COR-L47 (cell line): Measurements from ENCODE around the gene CYP2A7.
"Not testable (repeated sequence)": the region's sequence is repeated elsewhere in the genome, so short reads cannot be mapped to it uniquely, and the experiment has no call there.

Source experiments
- DNase-seq: peaks from one replicate; lab custom pipeline; 2025; lab: John Stamatoyannopoulos, UW

Gene CYP2A7

DNA sequence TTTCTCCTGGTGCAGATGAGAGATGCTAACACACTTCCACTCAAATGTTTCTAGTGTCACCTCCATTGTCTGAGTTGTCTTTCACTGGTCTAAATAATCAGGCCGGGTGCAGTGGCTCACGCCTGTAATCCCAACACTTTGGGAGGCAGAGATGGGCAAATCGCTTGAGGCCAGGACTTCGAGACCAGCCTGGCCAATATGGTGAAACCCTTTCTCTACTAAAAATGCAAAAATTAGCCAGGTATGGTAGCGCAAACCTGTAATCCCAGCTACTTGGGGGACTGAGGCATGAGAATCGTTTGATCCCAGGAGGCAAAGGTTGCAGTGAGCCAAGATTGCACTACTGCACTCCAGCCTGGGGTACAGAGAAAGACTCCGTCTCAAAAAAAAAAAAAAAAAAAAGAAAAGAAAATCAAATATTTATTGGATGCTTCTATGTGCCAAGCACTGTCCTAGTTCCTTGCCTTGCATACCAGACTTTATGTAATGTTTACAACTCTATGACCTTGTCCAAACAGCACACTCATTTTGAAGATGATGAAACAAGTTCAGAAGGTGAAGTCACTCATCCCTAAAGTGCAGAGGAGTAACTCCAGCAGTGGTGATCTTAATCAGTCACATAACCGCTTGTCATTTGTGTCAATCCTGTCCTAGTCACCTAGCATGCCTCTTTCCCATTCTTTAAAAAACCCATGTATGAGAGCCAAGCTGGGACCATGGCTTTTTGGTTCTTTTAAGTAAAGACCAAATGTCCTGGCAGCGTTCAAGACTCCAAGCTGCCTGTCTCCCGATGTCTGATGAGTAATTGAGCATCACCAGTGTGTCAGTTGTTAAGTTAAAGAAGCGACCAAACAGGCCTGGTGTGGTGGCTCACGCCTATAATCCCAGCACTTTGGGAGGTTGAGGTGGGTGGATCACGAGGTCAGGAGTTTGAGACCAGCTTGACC lies 15.1 kb upstream of the CYP2A7 start:
- DNase-seq: not testable (repeated sequence)

DNA sequence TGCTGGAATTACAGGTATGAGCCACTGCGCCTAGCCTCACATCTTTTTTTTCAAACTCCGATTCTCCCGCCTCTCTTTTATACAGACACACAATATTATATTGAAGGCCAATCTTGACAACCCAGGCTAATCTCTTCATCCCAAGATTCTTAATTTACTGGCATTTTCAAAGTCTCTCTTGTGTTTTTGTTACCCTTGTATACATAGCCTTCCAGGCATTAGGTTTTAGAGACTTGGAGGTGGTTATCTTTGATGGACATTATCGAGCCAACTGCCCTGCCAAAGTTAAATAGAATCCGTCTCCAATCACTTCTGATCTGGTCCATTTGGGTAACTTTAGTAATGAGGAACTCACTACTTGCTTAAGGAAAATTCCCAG lies 14.4 kb upstream of the CYP2A7 start:
- no peak for DNase-seq

DNA sequence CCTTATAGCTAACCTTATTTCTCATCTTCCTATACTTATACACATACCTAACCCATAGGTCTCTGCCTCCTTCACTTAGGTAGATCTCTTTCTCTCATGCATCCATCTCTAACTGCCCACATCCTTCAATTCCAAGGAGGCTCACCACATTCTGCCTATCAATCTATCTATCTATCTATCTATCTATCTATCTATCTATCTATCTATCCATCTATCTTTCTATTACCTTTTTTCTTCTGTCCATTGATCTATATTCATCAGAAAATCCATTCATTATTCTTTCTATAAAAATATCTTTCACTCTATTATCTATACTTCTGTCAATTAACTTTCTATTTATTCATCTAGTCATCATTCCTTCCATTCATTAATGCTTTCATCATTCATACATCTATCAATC lies 11.1 kb upstream of the CYP2A7 start:
- DNase-seq: no peak

DNA sequence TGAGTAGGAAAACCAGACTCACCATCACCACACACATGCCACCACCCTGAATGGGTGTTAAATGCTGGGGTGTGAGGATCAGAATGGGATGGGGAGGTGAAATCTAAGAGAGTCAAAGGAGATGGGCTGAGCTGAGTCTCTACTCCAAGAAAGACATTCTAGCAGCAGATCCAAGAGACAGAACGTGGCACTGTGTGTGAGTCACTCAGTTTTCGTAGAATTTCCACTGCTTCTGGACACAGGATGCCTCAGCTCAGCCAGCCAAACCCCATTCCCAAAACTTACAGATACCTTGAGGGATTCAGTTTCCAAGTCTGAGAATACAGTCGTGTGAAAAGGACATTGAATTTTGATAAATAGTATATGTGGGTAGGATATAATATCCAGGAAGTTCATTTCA lies 7.3 kb upstream of the CYP2A7 start:
- no peak for DNase-seq

DNA sequence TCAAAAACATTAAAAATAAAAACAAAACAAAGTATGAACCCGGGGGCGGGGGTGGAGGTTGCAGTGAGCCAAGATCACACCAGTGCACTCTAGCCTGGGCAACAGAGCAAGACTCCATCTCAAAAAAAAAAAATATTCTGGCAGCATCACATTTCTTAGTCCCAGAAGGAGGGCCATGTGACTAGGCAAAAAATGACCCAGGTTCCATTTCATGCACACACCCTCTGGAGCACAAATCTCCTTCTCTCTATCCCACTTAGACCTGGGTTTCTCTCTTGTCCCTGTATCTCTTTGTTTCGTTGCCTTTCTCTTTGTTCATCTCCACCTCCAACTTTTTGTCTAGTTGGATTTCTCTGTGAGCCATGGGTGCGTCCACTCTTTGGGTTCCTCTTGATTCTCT lies 6.2 kb upstream of the CYP2A7 start:
- DNase-seq: no peak

DNA sequence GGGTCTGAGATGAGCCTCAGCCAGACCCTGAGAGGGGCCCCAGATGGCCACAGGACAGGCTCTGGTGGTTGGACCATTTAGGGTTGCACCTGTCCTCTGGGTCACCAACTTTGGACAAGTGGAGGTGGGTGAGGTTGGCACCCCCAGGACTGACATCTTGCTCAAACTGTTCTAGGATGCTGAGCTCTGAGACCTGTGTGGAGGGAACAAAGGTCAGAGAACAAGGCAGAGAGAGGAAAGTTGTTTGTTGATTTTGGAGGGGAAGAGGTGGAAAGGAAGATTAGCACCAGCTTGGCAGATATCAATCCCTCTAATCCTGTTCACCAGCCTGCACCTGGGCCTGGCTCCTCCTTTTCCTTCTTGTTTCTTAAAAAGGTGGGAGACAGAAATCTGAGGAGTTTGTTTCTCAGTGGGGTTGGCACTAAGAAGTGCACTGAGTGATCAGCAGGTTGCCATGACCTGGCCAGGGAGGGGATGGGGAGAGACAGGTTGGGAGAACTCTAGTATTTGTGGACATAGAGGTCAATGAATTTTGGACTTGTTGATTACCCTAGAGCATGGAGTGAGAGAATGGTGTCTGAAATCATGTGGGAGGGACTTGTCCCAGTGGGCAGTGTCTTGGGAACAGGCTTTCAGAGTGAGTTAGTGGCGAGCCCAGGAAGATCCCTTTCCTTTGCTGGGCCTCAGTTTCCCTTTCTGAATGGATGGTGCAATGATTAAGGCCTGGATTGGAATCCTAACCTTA lies 2.3 kb upstream of the CYP2A7 start:
- DNase-seq: not testable (repeated sequence)

DNA sequence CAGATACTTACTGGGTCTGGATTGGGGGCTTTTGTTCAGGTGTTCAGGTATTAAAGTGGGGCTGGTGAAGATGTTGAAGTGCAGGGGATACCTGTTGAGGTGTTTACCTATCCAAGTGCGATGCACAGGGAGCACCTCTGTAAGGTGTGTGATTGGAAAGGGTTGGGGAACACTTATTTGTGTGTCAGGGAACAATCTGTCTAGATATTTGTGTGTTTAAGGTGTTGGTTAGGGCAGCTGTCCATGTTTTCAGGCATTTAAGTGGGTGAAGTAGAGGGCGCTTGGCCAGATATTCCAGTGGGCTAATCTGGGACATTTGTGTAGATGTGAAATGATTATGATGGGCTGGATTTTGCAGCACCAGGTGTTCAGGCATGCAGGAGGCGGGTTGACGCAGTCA lies 2.7 kb downstream of the CYP2A7 start:
- not testable (repeated sequence) for DNase-seq

DNA sequence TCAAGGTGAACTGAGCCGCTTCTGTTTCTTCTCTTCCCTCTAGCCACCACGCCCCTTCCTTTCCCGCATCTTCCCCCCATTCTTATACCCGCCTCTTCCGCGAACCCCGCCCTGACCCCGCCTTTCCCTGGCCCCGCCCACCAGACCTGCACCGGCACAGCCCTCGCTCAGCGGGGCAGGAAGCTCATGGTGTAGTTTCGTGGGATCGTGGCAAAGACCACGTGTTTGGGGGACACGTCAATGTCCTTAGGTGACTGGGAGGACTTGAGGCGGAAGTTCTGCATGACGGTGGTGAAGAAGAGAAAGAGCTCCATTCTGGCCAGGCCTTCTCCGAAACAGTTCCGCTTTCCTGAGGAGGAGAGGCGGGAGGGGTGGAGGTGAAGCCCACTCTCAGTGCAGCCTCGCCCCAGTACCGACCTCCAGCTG lies 6.5 kb downstream of the CYP2A7 start:
- DNase-seq: not testable (repeated sequence)

DNA sequence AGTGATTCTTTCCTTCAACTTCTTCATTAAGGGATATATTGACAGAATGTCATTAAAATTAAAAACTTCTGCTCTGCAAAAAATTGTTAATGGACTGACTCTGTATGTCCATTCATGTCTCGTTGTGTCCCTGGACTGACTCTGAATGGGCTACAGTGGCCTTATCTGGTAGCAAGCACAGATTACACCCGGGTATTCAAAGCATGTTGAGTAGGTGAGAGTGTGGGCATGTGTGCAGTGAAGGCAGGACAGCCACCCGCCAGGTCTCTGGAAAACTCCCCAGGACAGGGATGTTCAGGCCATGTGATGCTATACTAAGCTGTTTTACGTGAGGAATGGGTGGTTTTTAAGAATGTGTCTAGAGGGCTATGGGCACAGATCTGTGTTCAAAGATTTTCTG lies 7.2 kb downstream of the CYP2A7 start:
- not testable (repeated sequence) for DNase-seq

DNA sequence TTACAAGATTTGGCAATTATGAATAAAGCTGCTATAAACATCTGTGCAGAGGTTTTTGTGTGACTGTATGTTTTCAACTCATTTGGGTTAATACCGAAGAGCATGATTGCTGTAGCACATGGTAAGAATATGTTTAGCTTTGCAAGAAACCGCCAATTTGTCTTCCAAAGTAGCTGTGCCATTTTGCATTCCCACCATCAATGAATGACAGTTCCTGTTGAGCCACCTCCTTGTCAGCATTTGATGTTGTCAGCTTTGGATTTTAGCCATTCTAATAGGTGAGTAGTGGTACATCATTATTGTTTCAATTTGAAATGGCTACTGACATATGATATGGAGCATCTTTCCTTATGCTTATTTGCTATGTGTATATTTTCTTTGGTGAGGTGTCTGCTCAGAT lies 8.2 kb downstream of the CYP2A7 start:
- not testable (repeated sequence) for DNase-seq

DNA sequence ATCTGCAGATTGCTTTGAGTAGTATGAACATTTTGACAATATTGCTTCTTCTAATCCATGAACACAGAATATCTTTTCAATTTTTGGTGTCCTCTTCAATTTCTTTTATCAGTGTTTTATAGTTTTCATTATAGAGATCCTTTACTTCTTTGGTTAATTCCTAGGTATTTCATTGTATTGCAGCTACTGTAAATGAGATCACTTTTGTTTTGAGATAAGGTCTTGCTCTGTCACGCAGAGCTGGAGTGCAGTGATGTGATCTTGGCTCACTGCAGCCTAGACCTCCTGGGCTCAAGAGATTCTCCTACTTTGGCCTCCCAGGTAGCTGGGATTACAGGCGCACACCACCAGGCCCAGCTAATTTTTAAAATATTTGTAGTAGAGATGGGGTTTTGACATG lies 9.8 kb downstream of the CYP2A7 start:
- no peak for DNase-seq

DNA sequence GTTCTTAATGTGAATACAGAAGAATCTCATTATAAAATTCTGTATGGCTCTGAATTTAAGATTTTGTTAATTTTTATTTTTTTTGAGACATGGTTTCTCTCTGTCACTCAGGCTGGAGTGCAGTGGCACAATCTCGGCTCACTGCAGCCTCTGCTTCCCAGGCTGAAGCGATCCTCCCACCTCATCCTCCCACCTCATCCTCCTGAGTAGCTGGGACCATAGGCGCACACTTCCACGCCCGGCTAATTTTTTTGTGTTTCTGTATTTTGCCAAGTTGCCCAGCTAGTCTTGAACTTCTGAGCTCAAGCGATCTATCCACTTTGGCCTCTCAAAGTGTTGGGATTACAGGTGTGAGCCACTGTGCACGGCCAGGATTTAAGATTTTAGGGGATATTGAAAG lies 14.3 kb downstream of the CYP2A7 start:
- no peak for DNase-seq

DNA sequence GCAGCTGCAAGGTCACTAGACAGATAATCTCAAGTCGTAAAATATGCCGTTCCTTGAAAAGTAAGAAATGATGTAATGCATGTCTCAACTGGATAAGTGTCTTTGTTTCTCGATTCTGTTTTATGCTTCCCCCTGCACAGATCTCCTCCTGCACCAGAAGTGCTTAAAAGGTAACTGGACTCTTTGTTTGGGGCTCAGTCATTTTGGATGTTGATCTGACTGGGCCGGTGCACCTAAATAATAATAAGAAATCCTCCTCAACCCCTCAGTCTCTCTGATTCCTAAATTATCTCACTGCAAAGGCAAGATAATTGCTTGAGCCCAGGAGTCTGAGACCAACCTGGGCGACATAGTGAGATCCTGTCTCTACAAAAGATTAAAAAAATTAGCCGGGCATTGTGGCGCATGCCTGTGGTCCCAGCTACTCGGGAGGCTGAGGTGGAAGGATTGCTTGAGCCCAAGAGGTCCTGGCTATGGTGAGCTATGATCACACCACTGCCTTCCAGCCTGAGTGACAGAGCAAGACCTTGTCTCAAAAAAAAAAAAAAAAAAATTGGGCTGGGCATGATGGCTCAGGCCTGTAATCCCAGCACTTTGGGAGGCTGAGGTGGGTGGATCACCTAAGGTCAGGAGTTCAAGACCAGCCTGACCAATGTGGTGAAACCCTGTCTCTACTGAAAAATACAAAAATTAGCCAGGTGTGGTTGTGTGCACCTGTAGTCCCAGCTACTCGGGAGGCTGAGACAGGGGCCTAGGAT lies 17.1 kb downstream of the CYP2A7 start:
- DNase-seq: not testable (repeated sequence)

DNA sequence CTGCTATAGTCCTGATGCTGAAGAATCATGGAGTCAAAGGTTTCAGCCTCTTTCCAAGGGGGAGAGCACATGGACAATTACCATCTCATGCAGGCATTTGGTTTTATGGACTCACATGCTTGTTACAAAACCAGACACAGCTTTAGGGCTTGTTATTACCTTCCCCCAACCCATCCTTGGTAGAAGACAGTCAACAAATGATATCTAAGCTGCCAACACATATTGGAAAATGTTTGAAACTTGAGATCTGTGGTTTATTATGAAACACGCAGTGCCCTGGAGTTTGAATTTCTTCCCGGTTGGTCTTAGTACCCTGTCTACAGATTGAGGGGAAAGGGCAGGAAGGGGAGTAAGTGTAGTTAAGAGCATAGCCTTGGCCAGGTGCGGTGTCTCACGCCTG lies 19.2 kb downstream of the CYP2A7 start:
- DNase-seq: no peak

DNA sequence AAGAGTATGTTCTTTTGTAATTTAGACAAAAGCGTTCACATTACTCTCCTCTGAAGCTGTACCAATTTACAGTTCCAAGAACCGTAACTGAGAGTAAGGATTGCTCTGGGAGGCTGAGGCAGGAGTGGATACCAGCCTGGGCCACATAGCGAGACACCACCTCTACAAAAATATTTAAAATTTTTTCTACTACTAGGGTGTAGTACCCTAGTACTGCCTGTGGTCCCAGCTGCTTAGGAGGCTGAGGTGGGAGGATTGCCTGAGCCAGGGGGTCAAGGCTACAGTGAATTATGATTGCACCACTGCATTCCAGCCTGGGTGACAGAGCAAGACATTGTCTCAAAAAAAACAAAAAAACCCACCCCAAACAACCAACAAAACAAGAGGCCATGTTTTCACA lies 19.7 kb downstream of the CYP2A7 start:
- DNase-seq: no peak

DNA sequence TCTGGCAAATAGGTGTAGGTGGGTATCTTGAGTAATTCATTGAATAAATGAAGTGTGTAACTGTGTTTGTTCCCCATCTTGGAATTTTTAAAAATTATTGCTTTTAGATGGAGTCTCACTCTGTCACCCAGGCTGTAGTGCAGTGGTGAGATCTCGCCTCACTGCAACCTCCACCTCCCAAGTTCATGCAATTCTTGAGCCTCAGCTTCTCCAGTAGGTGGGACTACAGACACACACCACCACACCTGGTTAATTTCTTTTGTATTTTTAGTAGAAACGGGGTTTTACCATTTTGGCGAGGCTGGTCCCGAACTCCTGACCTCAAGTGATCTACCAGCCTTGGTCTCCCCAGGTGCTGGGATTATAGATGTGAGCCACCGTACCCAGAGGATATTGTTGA lies 23.9 kb downstream of the CYP2A7 start:
- no peak for DNase-seq

DNA sequence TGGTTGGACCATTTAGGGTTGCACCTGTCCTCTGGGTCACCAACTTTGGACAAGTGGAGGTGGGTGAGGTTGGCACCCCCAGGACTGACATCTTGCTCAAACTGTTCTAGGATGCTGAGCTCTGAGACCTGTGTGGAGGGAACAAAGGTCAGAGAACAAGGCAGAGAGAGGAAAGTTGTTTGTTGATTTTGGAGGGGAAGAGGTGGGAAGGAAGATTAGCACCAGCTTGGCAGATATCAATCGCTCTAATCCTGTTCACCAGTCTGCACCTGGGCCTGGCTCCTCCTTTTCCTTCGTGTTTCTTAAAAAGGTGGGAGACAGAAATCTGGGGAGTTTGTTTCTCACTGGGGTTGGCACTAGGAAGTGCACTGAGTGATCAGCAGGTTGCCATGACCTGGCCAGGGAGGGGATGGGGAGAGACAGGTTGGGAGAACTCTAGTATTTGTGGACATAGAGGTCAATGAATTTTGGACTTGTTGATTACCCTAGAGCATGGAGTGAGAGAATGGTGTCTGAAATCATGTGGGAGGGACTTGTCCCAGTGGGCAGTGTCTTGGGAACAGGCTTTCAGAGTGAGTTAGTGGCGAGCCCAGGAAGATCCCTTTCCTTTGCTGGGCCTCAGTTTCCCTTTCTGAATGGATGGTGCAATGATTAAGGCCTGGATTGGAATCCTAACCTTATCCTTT lies 29.4 kb downstream of the CYP2A7 start:
- not testable (repeated sequence) for DNase-seq

DNA sequence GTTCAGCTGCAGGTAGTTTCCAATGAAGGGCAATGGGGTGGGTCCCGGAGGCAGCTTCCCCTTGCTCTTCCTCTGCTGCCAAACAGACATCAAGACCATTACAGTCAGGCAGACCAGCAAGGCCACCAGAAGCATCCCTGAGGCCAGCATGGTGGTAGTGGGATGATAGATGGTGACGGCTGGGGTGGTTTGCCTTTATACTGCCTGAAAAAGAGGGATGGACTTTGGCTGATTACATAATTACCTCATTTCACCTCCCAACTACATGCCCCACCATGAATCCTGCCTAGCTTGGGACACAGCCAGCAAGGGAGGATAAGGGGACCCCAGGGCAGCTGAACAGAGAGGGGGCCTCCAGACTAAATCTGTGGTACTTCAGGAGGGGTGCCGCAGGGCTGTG lies 31.8 kb downstream of the CYP2A7 start, which contains the start of gene CYP2A6:
Gene CYP2A6, minus strand, starts transcription at position 171 of the 400 bp plus-strand sequence. Its CDS starts 21 bp downstream, at position 150.
- not testable (repeated sequence) for DNase-seq

DNA sequence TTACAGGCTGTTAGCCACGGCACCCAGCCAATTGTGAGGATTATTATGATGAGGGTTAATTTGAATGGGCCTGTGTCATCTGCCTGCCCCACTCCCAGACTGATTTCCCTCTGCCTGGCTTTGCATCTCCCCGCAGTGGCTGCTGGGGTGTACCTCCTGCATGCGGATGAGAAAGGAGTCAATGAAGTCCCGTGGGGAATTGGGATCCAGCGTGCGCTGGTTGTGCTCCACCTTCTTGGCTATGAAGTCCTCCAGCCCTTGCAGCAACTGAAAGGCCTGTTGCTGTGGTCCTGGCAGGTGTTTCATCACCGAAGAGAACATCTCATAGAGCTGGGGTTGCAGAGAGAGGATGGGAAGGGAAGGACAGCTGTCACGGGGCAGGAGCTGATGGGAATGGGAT lies 35.3 kb downstream of the CYP2A7 start:
- not testable (repeated sequence) for DNase-seq

DNA sequence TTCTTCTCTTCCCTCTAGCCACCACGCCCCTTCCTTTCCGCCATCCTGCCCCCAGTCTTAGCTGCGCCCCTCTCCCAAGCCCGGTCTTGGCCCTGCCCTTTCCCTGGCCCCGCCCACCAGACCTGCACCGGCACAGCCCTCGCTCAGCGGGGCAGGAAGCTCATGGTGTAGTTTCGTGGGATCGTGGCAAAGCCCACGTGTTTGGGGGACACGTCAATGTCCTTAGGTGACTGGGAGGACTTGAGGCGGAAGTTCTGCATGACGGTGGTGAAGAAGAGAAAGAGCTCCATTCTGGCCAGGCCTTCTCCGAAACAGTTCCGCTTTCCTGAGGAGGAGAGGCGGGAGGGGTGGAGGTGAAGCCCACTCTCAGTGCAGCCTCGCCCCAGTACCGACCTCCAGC lies 38.4 kb downstream of the CYP2A7 start:
- not testable (repeated sequence) for DNase-seq

DNA sequence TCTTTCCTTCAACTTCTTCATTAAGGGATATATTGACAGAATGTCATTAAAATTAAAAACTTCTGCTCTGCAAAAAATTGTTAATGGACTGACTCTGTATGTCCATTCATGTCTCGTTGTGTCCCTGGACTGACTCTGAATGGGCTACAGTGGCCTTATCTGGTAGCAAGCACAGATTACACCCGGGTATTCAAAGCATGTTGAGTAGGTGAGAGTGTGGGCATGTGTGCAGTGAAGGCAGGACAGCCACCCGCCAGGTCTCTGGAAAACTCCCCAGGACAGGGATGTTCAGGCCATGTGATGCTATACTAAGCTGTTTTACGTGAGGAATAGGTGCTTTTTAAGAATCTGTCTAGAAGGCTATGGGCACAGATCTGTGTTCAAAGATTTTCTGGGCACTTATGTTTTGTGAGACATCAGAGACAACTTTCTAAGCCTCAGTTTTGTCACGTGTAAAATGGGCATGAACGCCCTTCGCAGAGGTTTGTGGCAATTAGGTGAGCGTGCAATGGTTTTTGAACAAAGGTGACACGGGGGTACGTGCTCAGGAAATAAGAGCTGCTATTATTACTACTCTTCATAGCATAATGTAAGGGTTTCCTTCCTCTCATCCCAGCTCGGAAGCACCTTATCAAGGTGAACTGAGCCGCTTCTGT lies 38.9 kb downstream of the CYP2A7 start:
- not testable (repeated sequence) for DNase-seq
